Stimulated activated naive B cell treated with anti-CD40 and anti-IgM and Interleukin-4, amounts not matched to agents 10 μg/mL and 1 μg/mL and 100 μg/mL, for 72 hours (primary cell): ENCODE measurements around the gene SUMO2.
"Not testable (repeated sequence)": the region's sequence is repeated elsewhere in the genome, so short reads cannot be mapped to it uniquely, and the experiment has no call there.

Experiments
- ATAC-seq, 2 donors: fragments of 150-1000 bp; cut with Tn5 transposase; replicated peaks; 2 replicates each; pipeline ENCODE4 v1.10.0; 2021; ENCODE audit warnings: moderate library complexity in 1 of 2
- DNase-seq: peaks from one replicate; pipeline ENCODE4 v3.0.0; 2021
- H3K27ac Mint-ChIP-seq: one replicate; pipeline ENCODE4 v1.8.0; 2022; ENCODE audit warnings: mild to moderate bottlenecking, mixed read lengths
- H3K27me3 Mint-ChIP-seq, 2 donors: one replicate each; pipeline ENCODE4 v1.8.0; 2022; ENCODE audit warnings: mixed read lengths in 2 of 2
- H3K36me3 Mint-ChIP-seq, 2 donors: one replicate each; pipeline ENCODE4 v1.8.0; 2022; ENCODE audit warnings: mixed read lengths in 2 of 2, mild to moderate bottlenecking in 1 of 2
- H3K4me1 Mint-ChIP-seq, 2 donors: one replicate each; pipeline ENCODE4 v1.8.0; 2022; ENCODE audit warnings: mixed read lengths in 2 of 2, mild to moderate bottlenecking in 1 of 2
- H3K4me3 Mint-ChIP-seq, 2 donors: one replicate each; pipeline ENCODE4 v1.8.0; 2022; ENCODE audit warnings: mild to moderate bottlenecking in 2 of 2, mixed read lengths in 2 of 2, moderate library complexity in 1 of 2
- H3K9me3 Mint-ChIP-seq, 2 donors: one replicate each; pipeline ENCODE4 v1.8.0; 2022; ENCODE audit warnings: mixed read lengths in 2 of 2, mild to moderate bottlenecking in 1 of 2

The SUMO2 gene

GRCh38 chr17:75129576-75129975 is 53.2 kb downstream of the SUMO2 start:
- H3K36me3 Mint-ChIP-seq: peaks cover 22 to 30% of the 10 kb centered on the region in 2 donors
- H3K4me1 Mint-ChIP-seq: peaks cover 29 to 49% of the 10 kb centered on the region in 2 donors
- ATAC-seq: no peak
- H3K27me3 Mint-ChIP-seq: no peaks in the 10 kb centered on the region
- no peak for DNase-seq
- H3K27ac Mint-ChIP-seq: no peak overlapping the region
- no peaks in the 10 kb centered on the region for H3K9me3 Mint-ChIP-seq
- H3K4me3 Mint-ChIP-seq: peak overlapping the region in 1 of 2 donors; percentile 36

GRCh38 chr17:75128694-75129505 is 53.9 kb downstream of the SUMO2 start:
- DNase-seq: no peak
- H3K4me3 Mint-ChIP-seq: no peak overlapping the region
- ATAC-seq: no peak
- H3K9me3 Mint-ChIP-seq: no peaks in the 10 kb centered on the region
- H3K36me3 Mint-ChIP-seq: peaks cover 22 to 36% of the 10 kb centered on the region in 2 donors
- no peaks in the 10 kb centered on the region for H3K27me3 Mint-ChIP-seq
- peaks cover 36 to 56% of the 10 kb centered on the region in 2 donors for H3K4me1 Mint-ChIP-seq
- H3K27ac Mint-ChIP-seq: peak overlapping the region; percentile 32

- not testable (repeated sequence) for H3K27ac Mint-ChIP-seq, H3K4me3 Mint-ChIP-seq, H3K9me3 Mint-ChIP-seq, DNase-seq, ATAC-seq, H3K27me3 Mint-ChIP-seq
- peaks cover 22 to 36% of the 10 kb centered on the region in 2 donors for H3K36me3 Mint-ChIP-seq
- H3K4me1 Mint-ChIP-seq: peaks cover 37 to 60% of the 10 kb centered on the region in 2 donors
Measured at GRCh38 chr17:75127936-75128335, 54.8 kb downstream of the SUMO2 start.

- ATAC-seq: no peak
- no peak overlapping the region for H3K27ac Mint-ChIP-seq
Measured at GRCh38 chr17:75126954-75127353, 55.8 kb downstream of the SUMO2 start.

GRCh38 chr17:75125984-75126383 is 56.8 kb downstream of the SUMO2 start:
- Mint-ChIP-seq H3K27ac (peak overlapping the region; percentile 51), H3K4me1 (peaks cover 34 to 60% of the 10 kb centered on the region in 2 donors), H3K36me3 (peaks cover 23 to 41% of the 10 kb centered on the region in 2 donors), H3K4me3 (no peak overlapping the region), H3K27me3 (no peaks in the 10 kb centered on the region), H3K9me3 (no peaks in the 10 kb centered on the region)
- no peak for DNase-seq
- ATAC-seq: peak; percentile 24 to 42

More at GRCh38 chr17:75126954-75127353, 55.8 kb downstream of the SUMO2 start:
- DNase-seq: no peak
- Mint-ChIP-seq H3K27me3 (no peaks in the 10 kb centered on the region), H3K4me1 (peaks cover 34 to 60% of the 10 kb centered on the region in 2 donors), H3K36me3 (peaks cover 22 to 36% of the 10 kb centered on the region in 2 donors), H3K4me3 (no peak overlapping the region), H3K9me3 (no peaks in the 10 kb centered on the region)

GRCh38 chr17:75124819-75125162 is 58.0 kb downstream of the SUMO2 start:
- H3K27me3 Mint-ChIP-seq: no peaks in the 10 kb centered on the region
- H3K36me3 Mint-ChIP-seq: peaks cover 23 to 46% of the 10 kb centered on the region in 2 donors
- H3K27ac Mint-ChIP-seq: no peak overlapping the region
- DNase-seq (no peak), ATAC-seq (no peak)
- no peaks in the 10 kb centered on the region for H3K9me3 Mint-ChIP-seq
- H3K4me3 Mint-ChIP-seq: no peak overlapping the region
- peaks cover 33 to 50% of the 10 kb centered on the region in 2 donors for H3K4me1 Mint-ChIP-seq

- ATAC-seq (peak; percentile 63 to 75), DNase-seq (no peak)
- Mint-ChIP-seq H3K4me3 (no peak overlapping the region), H3K36me3 (peaks cover 20 to 40% of the 10 kb centered on the region in 2 donors), H3K4me1 (peaks cover 28 to 44% of the 10 kb centered on the region in 2 donors), H3K27ac (peak overlapping the region; percentile 67), H3K27me3 (no peaks in the 10 kb centered on the region), H3K9me3 (no peaks in the 10 kb centered on the region)
Measured at GRCh38 chr17:75124041-75124818, 58.5 kb downstream of the SUMO2 start.

GRCh38 chr17:75118307-75118706 is 64.5 kb downstream of the SUMO2 start:
- H3K36me3 Mint-ChIP-seq: peaks cover 37 to 62% of the 10 kb centered on the region in 2 donors
- H3K4me1 Mint-ChIP-seq: peaks cover 47 to 58% of the 10 kb centered on the region in 2 donors
- DNase-seq (no peak), ATAC-seq (no peak)
- no peak overlapping the region for H3K4me3 Mint-ChIP-seq
- H3K9me3 Mint-ChIP-seq: peaks cover 2 to 11% of the 10 kb centered on the region in 2 donors
- H3K27me3 Mint-ChIP-seq: no peaks in the 10 kb centered on the region
- H3K27ac Mint-ChIP-seq: no peak overlapping the region

GRCh38 chr17:75116737-75117136 is 66.0 kb downstream of the SUMO2 start:
- H3K27me3 Mint-ChIP-seq: no peaks in the 10 kb centered on the region
- H3K9me3 Mint-ChIP-seq: peaks cover 2 to 11% of the 10 kb centered on the region in 2 donors
- no peak overlapping the region for H3K4me3 Mint-ChIP-seq
- DNase-seq (no peak), ATAC-seq (no peak)
- H3K36me3 Mint-ChIP-seq: peaks cover 40 to 67% of the 10 kb centered on the region in 2 donors
- H3K27ac Mint-ChIP-seq: no peak overlapping the region
- peaks cover 50 to 62% of the 10 kb centered on the region in 2 donors for H3K4me1 Mint-ChIP-seq
